IMR-90 (cell line): ENCODE data around the gene NDUFS7. TPM values are rescaled to one million over a fixed set of nuclear protein-coding genes. Genes with fewer than 3 reads are reported as not detected.

ENCODE experiments used
- ATAC-seq: fragments of 200-7000 bp; cut with Tn5 transposase; 2 replicates; pipeline ENCODE4 v1.9.1; 2020; ENCODE audit warnings: low read depth, mild to moderate bottlenecking, moderate library complexity
- BruUV-seq: library from RNA; stranded (reverse); fragments of 400-500 nt; replicated peaks from 2 replicates; lab custom pipeline; 2021; lab: Mats Ljungman, UMichigan
- CTCF ChIA-PET: fragments of 300-600 bp; formaldehyde crosslinking; extraction: SDS; loops from one replicate; lab custom pipeline; 2021; ENCODE audit warnings: antibody characterized with exemption; lab: Yijun Ruan, JAX
- POLR2A ChIA-PET: fragments of 300-600 bp; sonication (Branson Sonifier 250); formaldehyde crosslinking; loops from one replicate; lab custom pipeline; 2022; ENCODE audit warnings: antibody characterized with exemption; ENCODE audit not compliant: unreplicated experiment; lab: Charles Lee
- DNase-seq: peaks from one replicate; pipeline ENCODE4 v3.0.0; 2013
- H2AFZ ChIP-seq: replicated peaks from 2 replicates; pipeline ENCODE3; 2013; ENCODE audit warnings: low read length, mild to moderate bottlenecking; ENCODE audit not compliant: poor library complexity
- H2AK5ac ChIP-seq: 2 replicates; pipeline ENCODE4 v1.6.1; 2013; ENCODE audit warnings: low read depth, low read length, inconsistent platforms
- H2AK9ac ChIP-seq: replicated peaks from 2 replicates; pipeline ENCODE3; 2013; ENCODE audit warnings: mild to moderate bottlenecking, low read depth, low read length, moderate library complexity; ENCODE audit not compliant: poor library complexity
- H2BK120ac ChIP-seq: 2 replicates; pipeline ENCODE4 v1.6.1; 2013; ENCODE audit warnings: low read depth, low read length, inconsistent platforms
- H2BK15ac ChIP-seq: 3 replicates; pipeline ENCODE4 v1.6.1; 2013; ENCODE audit warnings: low read depth, low read length, inconsistent platforms
- H2BK20ac ChIP-seq: 2 replicates; pipeline ENCODE4 v1.6.1; 2013; ENCODE audit warnings: low read depth, mild to moderate bottlenecking, inconsistent platforms, low read length, moderate library complexity
- H2BK5ac ChIP-seq: 2 replicates; pipeline ENCODE4 v1.6.1; 2013; ENCODE audit warnings: mild to moderate bottlenecking, low read depth, low read length, inconsistent platforms; ENCODE audit not compliant: poor library complexity, severe bottlenecking
- H3K14ac ChIP-seq: replicated peaks from 2 replicates; pipeline ENCODE4 v1.6.1; 2013; ENCODE audit warnings: low read depth, low read length, inconsistent platforms
- H3K18ac ChIP-seq: 2 replicates; pipeline ENCODE4 v1.6.1; 2013; ENCODE audit warnings: low read depth, low read length, control low read depth
- H3K23ac ChIP-seq: 2 replicates; pipeline ENCODE4 v1.6.1; 2013; ENCODE audit warnings: low read depth, low read length, inconsistent platforms
- H3K27ac ChIP-seq: 2 replicates; pipeline ENCODE4 v1.5.1; 2013; ENCODE audit warnings: mild to moderate bottlenecking, control low read depth, low read length; ENCODE audit not compliant: insufficient read depth
- H3K27me3 ChIP-seq: 2 replicates; pipeline ENCODE4 v1.6.1; 2013; ENCODE audit warnings: low read length; ENCODE audit not compliant: control insufficient read depth, insufficient read depth
- H3K36me3 ChIP-seq: 2 replicates; pipeline ENCODE4 v1.6.1; 2013; ENCODE audit warnings: low read length, mixed read lengths; ENCODE audit not compliant: control insufficient read depth, insufficient read depth
- H3K4ac ChIP-seq: 2 replicates; pipeline ENCODE4 v1.6.1; 2013; ENCODE audit warnings: low read depth, low read length, inconsistent platforms
- H3K4me1 ChIP-seq: 2 replicates; pipeline ENCODE4 v1.6.1; 2013; ENCODE audit warnings: low read length, mixed read lengths; ENCODE audit not compliant: control insufficient read depth, insufficient read depth
- H3K4me2 ChIP-seq: 2 replicates; pipeline ENCODE4 v1.6.1; 2013; ENCODE audit warnings: low read depth, mild to moderate bottlenecking, control low read depth, low read length, moderate library complexity
- H3K4me3 ChIP-seq: 2 replicates; pipeline ENCODE4 v1.5.1; 2013; ENCODE audit warnings: low read depth, mild to moderate bottlenecking, control low read depth, low read length, moderate library complexity; ENCODE audit not compliant: insufficient read depth
- H3K56ac ChIP-seq: 2 replicates; pipeline ENCODE4 v1.6.1; 2013; ENCODE audit warnings: low read length, inconsistent platforms; ENCODE audit not compliant: insufficient read depth; ENCODE audit errors: extremely low read depth
- H3K79me1 ChIP-seq, 2 experiments: 2 replicates each; pipeline ENCODE4 v1.6.1; 2013; ENCODE audit warnings: low read length in 2 of 2, inconsistent platforms in 1 of 2, low read depth in 1 of 2
- H3K9ac ChIP-seq: 2 replicates; pipeline ENCODE4 v1.6.1; 2013; ENCODE audit warnings: low read depth, low read length, control low read depth
- H3K9me1 ChIP-seq: 2 replicates; pipeline ENCODE4 v1.6.1; 2013; ENCODE audit warnings: low read length, inconsistent platforms; ENCODE audit not compliant: insufficient read depth
- H3K9me3 ChIP-seq: 2 replicates; pipeline ENCODE4 v1.6.1; 2013; ENCODE audit warnings: low read length; ENCODE audit not compliant: control insufficient read depth, insufficient read depth
- H4K20me1 ChIP-seq: 2 replicates; pipeline ENCODE4 v1.6.1; 2013; ENCODE audit warnings: low read length, inconsistent platforms; ENCODE audit not compliant: insufficient read depth
- H4K5ac ChIP-seq: 2 replicates; pipeline ENCODE4 v1.6.1; 2013; ENCODE audit warnings: mild to moderate bottlenecking, low read depth, low read length, control low read depth
- H4K8ac ChIP-seq, 2 experiments: 2 replicates each; pipeline ENCODE4 v1.6.1; 2013; ENCODE audit warnings: low read depth in 2 of 2, low read length in 2 of 2, control low read depth in 1 of 2, inconsistent platforms in 1 of 2
- H4K91ac ChIP-seq: 2 replicates; pipeline ENCODE4 v1.6.1; 2013; ENCODE audit warnings: low read depth, low read length, inconsistent platforms; ENCODE audit not compliant: insufficient read depth
- BHLHE40 ChIP-seq: fragments of 150-350 bp; IDR thresholded peaks from 2 replicates; pipeline ENCODE4 v1.6.1; 2016; ENCODE audit warnings: mild to moderate bottlenecking, low read depth, low read length
- CEBPB ChIP-seq: IDR thresholded peaks from 2 replicates; pipeline ENCODE4 v1.6.1; 2012; ENCODE audit warnings: low read depth, low read length, improper control_type of control experiment
- CHD1 ChIP-seq: IDR thresholded peaks from 2 replicates; pipeline ENCODE4 v1.6.1; 2012; ENCODE audit warnings: low read depth, low read length, improper control_type of control experiment
- FOS ChIP-seq: fragments of 150-350 bp; IDR thresholded peaks from 2 replicates; pipeline ENCODE4 v1.6.1; 2016; ENCODE audit warnings: low read depth, low read length
- MAFK ChIP-seq: IDR thresholded peaks from 2 replicates; pipeline ENCODE4 v1.6.1; 2012; ENCODE audit warnings: low read depth, low read length, improper control_type of control experiment
- MAZ ChIP-seq: IDR thresholded peaks from 2 replicates; pipeline ENCODE4 v1.6.1; 2012; ENCODE audit warnings: low read depth, mild to moderate bottlenecking, low read length, improper control_type of control experiment, moderate library complexity, borderline replicate concordance
- MXI1 ChIP-seq: IDR thresholded peaks from 2 replicates; pipeline ENCODE4 v1.6.1; 2012; ENCODE audit warnings: low read depth, mild to moderate bottlenecking, low read length, moderate library complexity, borderline replicate concordance
- NFE2L2 ChIP-seq: fragments of 150-350 bp; IDR thresholded peaks from 2 replicates; pipeline ENCODE4 v1.6.1; 2016; ENCODE audit warnings: low read depth, mild to moderate bottlenecking, low read length
- POLR2A ChIP-seq: IDR thresholded peaks from 2 replicates; pipeline ENCODE4 v1.6.1; 2012; ENCODE audit warnings: mild to moderate bottlenecking, low read depth, low read length
- RAD21 ChIP-seq: IDR thresholded peaks from 2 replicates; pipeline ENCODE4 v1.6.1; 2012; ENCODE audit warnings: low read length, improper control_type of control experiment
- RCOR1 ChIP-seq: IDR thresholded peaks from 2 replicates; pipeline ENCODE4 v1.6.1; 2012; ENCODE audit warnings: mild to moderate bottlenecking, low read length, improper control_type of control experiment; ENCODE audit not compliant: insufficient replicate concordance
- RFX5 ChIP-seq: IDR thresholded peaks from 2 replicates; pipeline ENCODE4 v1.8.0; 2012; ENCODE audit warnings: low read depth, mild to moderate bottlenecking, low read length, moderate library complexity
- SMC3 ChIP-seq: fragments of 150-350 bp; IDR thresholded peaks from 2 replicates; pipeline ENCODE4 v1.6.1; 2016; ENCODE audit warnings: low read depth, mild to moderate bottlenecking, antibody characterized with exemption, low read length, moderate library complexity
- WGBS, 2 experiments: methylation state at CpG; one replicate each; pipeline versions ENCODE4 v1.1.5 to v1.1.7; 2013; ENCODE audit warnings: missing lambda C conversion rate in 2 of 2; ENCODE audit not compliant: insufficient read length in 1 of 2; ENCODE audit errors: extremely low coverage in 2 of 2; 5-methylcytosine and 5-hydroxymethylcytosine counted together
- dilution Hi-C: fragments of 300-500 bp; cut with HindIII; formaldehyde crosslinking; loops from one replicate; pipeline ENCODE4 v1.14.3; 2018; ENCODE audit warnings: low sequenced_read_pairs; ENCODE audit not compliant: unreplicated experiment
- in situ Hi-C: fragments of 300-500 bp; cut with MboI; formaldehyde crosslinking; loops from 3 replicates; pipeline ENCODE4 v1.14.3; 2019; ENCODE audit warnings: low sequenced_read_pairs, inconsistent platforms, mixed read lengths
- intact Hi-C: fragments of 100-400 bp; cut with micrococcal nuclease; formaldehyde crosslinking; loops from 2 replicates; pipeline ENCODE4 v1.10.0; 2022
- polyA plus RNA-seq, 3 experiments: library from polyadenylated mRNA; depleted of rRNA; stranded (reverse); fragments of >200 nt; gene quantifications; 2 replicates each; pipeline ENCODE4 v1.2.3, GENCODE V29; 2012; ENCODE audit warnings: low replicate concordance in 1 of 3
- total RNA-seq: library from RNA; depleted of rRNA; stranded (reverse); fragments of >200 nt; gene quantifications from 2 replicates; pipeline ENCODE4 v1.2.3, GENCODE V29; 2012
- TF ChIP-seq, protein P1 (sequence below): fragments of 150-350 bp; IDR thresholded peaks from 2 replicates; pipeline ENCODE4 v1.6.1; 2016; ENCODE audit warnings: low read depth, mild to moderate bottlenecking, low read length, moderate library complexity, borderline replicate concordance
- TF ChIP-seq, protein P2 (sequence below): conservative IDR thresholded peaks from 2 replicates; pipeline ENCODE4 v1.5.1; 2012; ENCODE audit warnings: mild to moderate bottlenecking, low read depth, low read length, improper control_type of control experiment
- TF ChIP-seq, protein P3 (sequence below): fragments of 150-350 bp; IDR thresholded peaks from 2 replicates; pipeline ENCODE4 v1.6.1; 2017; ENCODE audit warnings: mild to moderate bottlenecking, antibody characterized with exemption, low read length, low read depth

NDUFS7 gene
- total and polyA plus RNA-seq, 2 of the 4 experiments (the other 2 are of a cell fraction), result 60.8 to 136 TPM

DNA sequence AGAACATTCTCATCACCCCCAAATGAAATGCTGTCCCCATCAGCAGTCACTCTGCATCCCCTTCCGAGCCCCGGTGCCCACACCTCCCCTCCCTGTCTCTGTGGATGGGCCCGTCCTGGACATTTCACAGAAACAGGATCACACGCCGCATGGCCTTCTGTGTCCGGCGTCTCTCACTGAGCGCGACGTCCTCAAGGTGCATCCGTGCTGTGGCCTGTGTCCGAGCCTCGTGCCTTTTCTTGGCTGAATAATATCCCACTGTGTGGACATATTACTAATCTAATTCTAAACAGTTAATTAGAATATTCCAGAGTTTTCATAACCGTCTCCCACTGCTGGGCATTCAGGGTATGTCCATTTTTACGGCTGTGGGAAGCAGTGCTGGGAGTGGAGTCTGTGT is 8.7 kb downstream of the NDUFS7 start:
- H4K8ac ChIP-seq, result no peak overlapping the region

More for the DNA sequence above, 8.7 kb downstream of the NDUFS7 start:
- Histone ChIP-seq H3K9ac (no peak overlapping the region), H3K4me3 (no peak overlapping the region), H4K20me1 (no peaks in the 10 kb centered on the region; the same call in 1 of the 2 replicates), H3K18ac (no peak overlapping the region), H2BK15ac (no peak overlapping the region), H3K56ac (no peak overlapping the region), H3K36me3 (peaks cover 26% of the 10 kb centered on the region), H4K5ac (no peak overlapping the region), H2BK120ac (no peak overlapping the region), H3K23ac (no peak overlapping the region), H3K79me1 (peaks cover 0 to 15% of the 10 kb centered on the region in 2 experiments; a peak in 2 of 4 replicates), H3K27me3 (no peaks in the 10 kb centered on the region), H3K9me1 (peaks cover 4% of the 10 kb centered on the region; the same call in 1 of the 2 replicates), H2AFZ (no peak overlapping the region), H3K4ac (no peak overlapping the region), H3K9me3 (no peaks in the 10 kb centered on the region), H3K27ac (no peak overlapping the region), H4K91ac (no peak overlapping the region), H3K4me2 (no peak overlapping the region), H2BK5ac (no peak overlapping the region), H2AK9ac (no peak overlapping the region), H2AK5ac (no peak overlapping the region), H2BK20ac (no peak overlapping the region), H3K14ac (no peak overlapping the region), H3K4me1 (no peaks in the 10 kb centered on the region)
- TF ChIP-seq RCOR1 (no peak), CEBPB (no peak), FOS (no peak), BHLHE40 (no peak), MAZ (no peak), CHD1 (no peak), NFE2L2 (no peak), SMC3 (no peak), RFX5 (no peak), POLR2A (no peak), MAFK (no peak), RAD21 (no peak), MXI1 (no peak)
- TF ChIP-seq, protein P1, sequence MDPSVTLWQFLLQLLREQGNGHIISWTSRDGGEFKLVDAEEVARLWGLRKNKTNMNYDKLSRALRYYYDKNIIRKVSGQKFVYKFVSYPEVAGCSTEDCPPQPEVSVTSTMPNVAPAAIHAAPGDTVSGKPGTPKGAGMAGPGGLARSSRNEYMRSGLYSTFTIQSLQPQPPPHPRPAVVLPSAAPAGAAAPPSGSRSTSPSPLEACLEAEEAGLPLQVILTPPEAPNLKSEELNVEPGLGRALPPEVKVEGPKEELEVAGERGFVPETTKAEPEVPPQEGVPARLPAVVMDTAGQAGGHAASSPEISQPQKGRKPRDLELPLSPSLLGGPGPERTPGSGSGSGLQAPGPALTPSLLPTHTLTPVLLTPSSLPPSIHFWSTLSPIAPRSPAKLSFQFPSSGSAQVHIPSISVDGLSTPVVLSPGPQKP, result no peak
- TF ChIP-seq, protein P2, sequence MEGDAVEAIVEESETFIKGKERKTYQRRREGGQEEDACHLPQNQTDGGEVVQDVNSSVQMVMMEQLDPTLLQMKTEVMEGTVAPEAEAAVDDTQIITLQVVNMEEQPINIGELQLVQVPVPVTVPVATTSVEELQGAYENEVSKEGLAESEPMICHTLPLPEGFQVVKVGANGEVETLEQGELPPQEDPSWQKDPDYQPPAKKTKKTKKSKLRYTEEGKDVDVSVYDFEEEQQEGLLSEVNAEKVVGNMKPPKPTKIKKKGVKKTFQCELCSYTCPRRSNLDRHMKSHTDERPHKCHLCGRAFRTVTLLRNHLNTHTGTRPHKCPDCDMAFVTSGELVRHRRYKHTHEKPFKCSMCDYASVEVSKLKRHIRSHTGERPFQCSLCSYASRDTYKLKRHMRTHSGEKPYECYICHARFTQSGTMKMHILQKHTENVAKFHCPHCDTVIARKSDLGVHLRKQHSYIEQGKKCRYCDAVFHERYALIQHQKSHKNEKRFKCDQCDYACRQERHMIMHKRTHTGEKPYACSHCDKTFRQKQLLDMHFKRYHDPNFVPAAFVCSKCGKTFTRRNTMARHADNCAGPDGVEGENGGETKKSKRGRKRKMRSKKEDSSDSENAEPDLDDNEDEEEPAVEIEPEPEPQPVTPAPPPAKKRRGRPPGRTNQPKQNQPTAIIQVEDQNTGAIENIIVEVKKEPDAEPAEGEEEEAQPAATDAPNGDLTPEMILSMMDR, result no peak
- TF ChIP-seq, protein P3, sequence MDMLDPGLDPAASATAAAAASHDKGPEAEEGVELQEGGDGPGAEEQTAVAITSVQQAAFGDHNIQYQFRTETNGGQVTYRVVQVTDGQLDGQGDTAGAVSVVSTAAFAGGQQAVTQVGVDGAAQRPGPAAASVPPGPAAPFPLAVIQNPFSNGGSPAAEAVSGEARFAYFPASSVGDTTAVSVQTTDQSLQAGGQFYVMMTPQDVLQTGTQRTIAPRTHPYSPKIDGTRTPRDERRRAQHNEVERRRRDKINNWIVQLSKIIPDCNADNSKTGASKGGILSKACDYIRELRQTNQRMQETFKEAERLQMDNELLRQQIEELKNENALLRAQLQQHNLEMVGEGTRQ, result no peak
- DNase-seq, result no peak
- POLR2A ChIA-PET, result no interaction called here
- BruUV-seq, result no TSS peak
- CTCF ChIA-PET, result no interaction called here
- dilution Hi-C loops (no loop called here), in situ Hi-C loops (no loop called here), intact Hi-C loops (no loop called here)
- 87% methylated on average over 11 of the region's 15 CpGs; no CpG with 5 or more reads in 1 of the 2 experiments for WGBS, 2 experiments
- ATAC-seq, result no peak
